DOHH2 (cell line): ENCODE data around the gene RPL29.

Experiments
- CTCF ChIP-seq: fragments of 200-600 bp; sonication (generic); IDR thresholded peaks from one replicate; pipeline ENCODE4 v1.5.1; 2014; ENCODE audit warnings: antibody characterized with exemption, mild to moderate bottlenecking, low read depth, low read length; ENCODE audit not compliant: poor library complexity, severe bottlenecking
- EZH2phosphoT487 ChIP-seq: fragments of 200-600 bp; sonication (generic); IDR thresholded peaks from 2 replicates; pipeline ENCODE4 v1.6.1; 2017; ENCODE audit warnings: borderline replicate concordance, mild to moderate bottlenecking, antibody characterized with exemption, low read length, moderate library complexity, mixed read lengths

GRCh38 chr3:52012699-52013098 lies 17.0 kb upstream of the RPL29 start:
- TF ChIP-seq CTCF (no peak), EZH2phosphoT487 (no peak)
